Measurements from ENCODE around the gene MGLL. TPM values are rescaled to one million over a fixed set of nuclear protein-coding genes. Genes with fewer than 3 reads are reported as not detected.

Gene MGLL
- total and polyA plus RNA-seq, 4 donors: 9.4 to 277 (median 74.2) TPM

DNA sequence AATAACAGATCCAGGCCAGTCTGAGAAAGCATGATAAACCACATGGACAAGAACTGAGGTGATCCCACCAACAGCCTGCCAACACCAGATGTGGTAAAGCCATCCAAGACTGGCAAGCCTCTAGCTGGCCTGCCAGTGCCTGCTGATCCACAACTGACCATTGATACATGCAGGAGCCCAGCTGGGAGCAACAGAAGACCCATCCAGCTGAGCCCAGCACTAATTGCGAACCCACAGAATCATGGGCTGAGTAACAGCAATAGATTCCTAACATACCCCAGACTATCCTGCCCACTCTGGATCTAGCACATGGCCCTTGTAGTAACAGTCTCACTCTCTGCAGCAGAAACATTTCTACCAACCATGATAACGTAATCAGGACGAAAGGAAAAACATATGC lies 10.6 kb downstream of the MGLL start:
- Histone ChIP-seq H3K36me3 (ENCODE audit: control insufficient read depth in 4 of 4, insufficient read depth in 3 of 4, low read depth in 1 of 4, low read length in 3 of 4) (peaks cover 2 to 57% (median 50%) of the 10 kb centered on the region in 4 donors), H3K4me1 (ENCODE audit: control insufficient read depth in 4 of 4, insufficient read depth in 4 of 4, low read length in 3 of 4) (peaks cover 0 to 31% (median 24%) of the 10 kb centered on the region in 4 donors), H3K27me3 (ENCODE audit: control insufficient read depth in 4 of 4, insufficient read depth in 4 of 4, low read length in 3 of 4) (no peaks in the 10 kb centered on the region), H3K9ac (ENCODE audit: low read depth in 1 of 2, low read length in 2 of 2) (no peak overlapping the region), H3K27ac (ENCODE audit: low read depth in 1 of 2, low read length in 2 of 2) (no peak overlapping the region), H3K9me3 (ENCODE audit: control insufficient read depth in 4 of 4, low read length in 3 of 4) (no peaks in the 10 kb centered on the region), H3K4me3 (ENCODE audit: low read depth in 1 of 3, low read length in 3 of 3) (no peak overlapping the region)
- 98% methylated on average over 3 of the region's 3 CpGs for WGBS
- no peak for DNase-seq (ENCODE audit: low spot score)
- TF ChIP-seq TAF1 (conservative IDR thresholded peaks at IDR 0.05) (no peak), RAD21 (IDR thresholded peaks at IDR 0.05) (no peak), GABPA (IDR thresholded peaks at IDR 0.05 in 1 of 2, conservative IDR thresholded peaks at IDR 0.05 in 1 of 2) (no peak), EGR1 (IDR thresholded peaks at IDR 0.05; ENCODE audit: low read depth in 2 of 2) (no peak), JUND (IDR thresholded peaks at IDR 0.05) (no peak)
- TF ChIP-seq, protein P1, sequence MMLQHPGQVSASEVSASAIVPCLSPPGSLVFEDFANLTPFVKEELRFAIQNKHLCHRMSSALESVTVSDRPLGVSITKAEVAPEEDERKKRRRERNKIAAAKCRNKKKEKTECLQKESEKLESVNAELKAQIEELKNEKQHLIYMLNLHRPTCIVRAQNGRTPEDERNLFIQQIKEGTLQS (IDR thresholded peaks at IDR 0.05): no peak
- TF ChIP-seq, protein P2, sequence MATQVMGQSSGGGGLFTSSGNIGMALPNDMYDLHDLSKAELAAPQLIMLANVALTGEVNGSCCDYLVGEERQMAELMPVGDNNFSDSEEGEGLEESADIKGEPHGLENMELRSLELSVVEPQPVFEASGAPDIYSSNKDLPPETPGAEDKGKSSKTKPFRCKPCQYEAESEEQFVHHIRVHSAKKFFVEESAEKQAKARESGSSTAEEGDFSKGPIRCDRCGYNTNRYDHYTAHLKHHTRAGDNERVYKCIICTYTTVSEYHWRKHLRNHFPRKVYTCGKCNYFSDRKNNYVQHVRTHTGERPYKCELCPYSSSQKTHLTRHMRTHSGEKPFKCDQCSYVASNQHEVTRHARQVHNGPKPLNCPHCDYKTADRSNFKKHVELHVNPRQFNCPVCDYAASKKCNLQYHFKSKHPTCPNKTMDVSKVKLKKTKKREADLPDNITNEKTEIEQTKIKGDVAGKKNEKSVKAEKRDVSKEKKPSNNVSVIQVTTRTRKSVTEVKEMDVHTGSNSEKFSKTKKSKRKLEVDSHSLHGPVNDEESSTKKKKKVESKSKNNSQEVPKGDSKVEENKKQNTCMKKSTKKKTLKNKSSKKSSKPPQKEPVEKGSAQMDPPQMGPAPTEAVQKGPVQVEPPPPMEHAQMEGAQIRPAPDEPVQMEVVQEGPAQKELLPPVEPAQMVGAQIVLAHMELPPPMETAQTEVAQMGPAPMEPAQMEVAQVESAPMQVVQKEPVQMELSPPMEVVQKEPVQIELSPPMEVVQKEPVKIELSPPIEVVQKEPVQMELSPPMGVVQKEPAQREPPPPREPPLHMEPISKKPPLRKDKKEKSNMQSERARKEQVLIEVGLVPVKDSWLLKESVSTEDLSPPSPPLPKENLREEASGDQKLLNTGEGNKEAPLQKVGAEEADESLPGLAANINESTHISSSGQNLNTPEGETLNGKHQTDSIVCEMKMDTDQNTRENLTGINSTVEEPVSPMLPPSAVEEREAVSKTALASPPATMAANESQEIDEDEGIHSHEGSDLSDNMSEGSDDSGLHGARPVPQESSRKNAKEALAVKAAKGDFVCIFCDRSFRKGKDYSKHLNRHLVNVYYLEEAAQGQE (IDR thresholded peaks at IDR 0.05): no peak

DNA sequence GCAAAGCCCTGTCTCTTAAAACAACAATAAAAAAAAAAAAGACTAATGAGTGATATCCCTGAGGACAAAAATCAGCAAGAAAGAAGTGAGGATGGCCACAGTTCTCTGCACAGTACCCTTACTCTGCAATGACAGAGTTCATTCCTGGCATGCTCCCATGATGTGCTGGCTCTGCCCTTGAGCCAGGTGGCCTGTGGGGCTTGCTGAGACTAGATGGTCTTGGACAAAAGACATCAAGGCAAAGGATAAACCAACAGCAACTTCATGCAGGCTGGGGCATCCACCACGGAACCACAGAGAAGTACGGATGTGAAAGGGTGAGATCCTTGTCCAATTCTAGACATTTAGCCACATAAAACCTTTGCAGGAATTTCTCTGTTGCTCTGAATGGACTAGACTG lies 12.7 kb downstream of the MGLL start:
- no peak for DNase-seq (ENCODE audit: low spot score)
- Histone ChIP-seq H3K4me1 (ENCODE audit: control insufficient read depth in 4 of 4, insufficient read depth in 4 of 4, low read length in 3 of 4) (peaks cover 0 to 10% (median 6%) of the 10 kb centered on the region in 4 donors), H3K9ac (ENCODE audit: low read depth in 1 of 2, low read length in 2 of 2) (no peak overlapping the region), H3K9me3 (ENCODE audit: control insufficient read depth in 4 of 4, low read length in 3 of 4) (no peaks in the 10 kb centered on the region), H3K4me3 (ENCODE audit: low read depth in 1 of 3, low read length in 3 of 3) (no peak overlapping the region), H3K36me3 (ENCODE audit: control insufficient read depth in 4 of 4, insufficient read depth in 3 of 4, low read depth in 1 of 4, low read length in 3 of 4) (peaks cover 3 to 60% (median 43%) of the 10 kb centered on the region in 4 donors), H3K27me3 (ENCODE audit: control insufficient read depth in 4 of 4, insufficient read depth in 4 of 4, low read length in 3 of 4) (no peaks in the 10 kb centered on the region), H3K27ac (ENCODE audit: low read depth in 1 of 2, low read length in 2 of 2) (no peak overlapping the region)
- TF ChIP-seq GABPA (IDR thresholded peaks at IDR 0.05 in 1 of 2, conservative IDR thresholded peaks at IDR 0.05 in 1 of 2) (no peak), YY1 (IDR thresholded peaks at IDR 0.05) (no peak)
- TF ChIP-seq, protein P3, sequence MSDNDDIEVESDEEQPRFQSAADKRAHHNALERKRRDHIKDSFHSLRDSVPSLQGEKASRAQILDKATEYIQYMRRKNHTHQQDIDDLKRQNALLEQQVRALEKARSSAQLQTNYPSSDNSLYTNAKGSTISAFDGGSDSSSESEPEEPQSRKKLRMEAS (IDR thresholded peaks at IDR 0.05): no peak
- 97% methylated on average over 2 of the region's 2 CpGs for WGBS

DNA sequence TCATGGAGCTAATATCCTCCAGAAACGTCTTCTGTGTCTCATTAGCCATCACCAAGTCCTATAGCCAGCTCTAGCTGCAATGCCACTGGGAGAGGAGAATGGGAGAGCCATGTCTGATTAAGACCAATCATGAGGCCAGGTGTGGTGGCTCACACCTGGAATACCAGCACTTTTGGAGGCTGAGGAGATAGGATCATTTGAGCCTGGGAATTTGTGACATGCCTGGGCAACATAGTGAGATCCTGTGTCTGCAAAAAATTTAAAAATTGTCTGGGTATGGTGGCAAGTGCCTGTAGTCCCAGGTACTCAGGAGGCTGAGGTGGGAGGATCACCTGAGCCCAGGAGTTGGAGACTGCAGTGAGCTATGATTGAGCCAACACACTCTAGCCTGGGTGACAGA lies 13.1 kb downstream of the MGLL start:
- TF ChIP-seq TAF1 (conservative IDR thresholded peaks at IDR 0.05) (no peak), RXRA (IDR thresholded peaks at IDR 0.05) (no peak)
- TF ChIP-seq, protein P4, sequence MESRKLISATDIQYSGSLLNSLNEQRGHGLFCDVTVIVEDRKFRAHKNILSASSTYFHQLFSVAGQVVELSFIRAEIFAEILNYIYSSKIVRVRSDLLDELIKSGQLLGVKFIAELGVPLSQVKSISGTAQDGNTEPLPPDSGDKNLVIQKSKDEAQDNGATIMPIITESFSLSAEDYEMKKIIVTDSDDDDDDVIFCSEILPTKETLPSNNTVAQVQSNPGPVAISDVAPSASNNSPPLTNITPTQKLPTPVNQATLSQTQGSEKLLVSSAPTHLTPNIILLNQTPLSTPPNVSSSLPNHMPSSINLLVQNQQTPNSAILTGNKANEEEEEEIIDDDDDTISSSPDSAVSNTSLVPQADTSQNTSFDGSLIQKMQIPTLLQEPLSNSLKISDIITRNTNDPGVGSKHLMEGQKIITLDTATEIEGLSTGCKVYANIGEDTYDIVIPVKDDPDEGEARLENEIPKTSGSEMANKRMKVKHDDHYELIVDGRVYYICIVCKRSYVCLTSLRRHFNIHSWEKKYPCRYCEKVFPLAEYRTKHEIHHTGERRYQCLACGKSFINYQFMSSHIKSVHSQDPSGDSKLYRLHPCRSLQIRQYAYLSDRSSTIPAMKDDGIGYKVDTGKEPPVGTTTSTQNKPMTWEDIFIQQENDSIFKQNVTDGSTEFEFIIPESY (IDR thresholded peaks at IDR 0.05): no peak
- no peak for DNase-seq (ENCODE audit: low spot score)
- Histone ChIP-seq H3K27me3 (ENCODE audit: control insufficient read depth in 4 of 4, insufficient read depth in 4 of 4, low read length in 3 of 4) (no peaks in the 10 kb centered on the region), H3K27ac (ENCODE audit: low read depth in 1 of 2, low read length in 2 of 2) (no peak overlapping the region), H3K9ac (ENCODE audit: low read depth in 1 of 2, low read length in 2 of 2) (no peak overlapping the region), H3K36me3 (ENCODE audit: control insufficient read depth in 4 of 4, insufficient read depth in 3 of 4, low read depth in 1 of 4, low read length in 3 of 4) (peaks cover 4 to 60% (median 41%) of the 10 kb centered on the region in 4 donors), H3K9me3 (ENCODE audit: control insufficient read depth in 4 of 4, low read length in 3 of 4) (no peaks in the 10 kb centered on the region), H3K4me1 (ENCODE audit: control insufficient read depth in 4 of 4, insufficient read depth in 4 of 4, low read length in 3 of 4) (peaks cover 0 to 6% (median 2%) of the 10 kb centered on the region in 4 donors), H3K4me3 (ENCODE audit: low read depth in 1 of 3, low read length in 3 of 3) (no peak overlapping the region)
- WGBS: 90% methylated on average over 1 of the region's 1 CpG
